ENCODE measurements around the gene ZNF438. TPM values are rescaled to one million over a fixed set of nuclear protein-coding genes. Genes with fewer than 3 reads are reported as not detected.

ZNF438 gene
- total RNA-seq, 1 experiment from 2014 or later = 2.0 TPM

GRCh38 chr10:30828164-30828563 lies 203.5 kb downstream of the ZNF438 start:
- ChIA-PET CTCF (no interaction called here), POLR2A (no interaction called here)
- H3K27ac ChIP-seq (ENCODE audit: low read length) = no peak overlapping the region
- no peaks in the 10 kb centered on the region for H3K36me3 ChIP-seq (ENCODE audit: control insufficient read depth, insufficient read depth, low read length)
- no peak for ATAC-seq
- H3K4me1 ChIP-seq (ENCODE audit: control insufficient read depth, insufficient read depth, low read length) = no peaks in the 10 kb centered on the region
- TF ChIP-seq TCF7L2 (IDR thresholded peaks at IDR 0.05; ENCODE audit: low read depth, low read length) = no peak
- TF ChIP-seq, protein P1, sequence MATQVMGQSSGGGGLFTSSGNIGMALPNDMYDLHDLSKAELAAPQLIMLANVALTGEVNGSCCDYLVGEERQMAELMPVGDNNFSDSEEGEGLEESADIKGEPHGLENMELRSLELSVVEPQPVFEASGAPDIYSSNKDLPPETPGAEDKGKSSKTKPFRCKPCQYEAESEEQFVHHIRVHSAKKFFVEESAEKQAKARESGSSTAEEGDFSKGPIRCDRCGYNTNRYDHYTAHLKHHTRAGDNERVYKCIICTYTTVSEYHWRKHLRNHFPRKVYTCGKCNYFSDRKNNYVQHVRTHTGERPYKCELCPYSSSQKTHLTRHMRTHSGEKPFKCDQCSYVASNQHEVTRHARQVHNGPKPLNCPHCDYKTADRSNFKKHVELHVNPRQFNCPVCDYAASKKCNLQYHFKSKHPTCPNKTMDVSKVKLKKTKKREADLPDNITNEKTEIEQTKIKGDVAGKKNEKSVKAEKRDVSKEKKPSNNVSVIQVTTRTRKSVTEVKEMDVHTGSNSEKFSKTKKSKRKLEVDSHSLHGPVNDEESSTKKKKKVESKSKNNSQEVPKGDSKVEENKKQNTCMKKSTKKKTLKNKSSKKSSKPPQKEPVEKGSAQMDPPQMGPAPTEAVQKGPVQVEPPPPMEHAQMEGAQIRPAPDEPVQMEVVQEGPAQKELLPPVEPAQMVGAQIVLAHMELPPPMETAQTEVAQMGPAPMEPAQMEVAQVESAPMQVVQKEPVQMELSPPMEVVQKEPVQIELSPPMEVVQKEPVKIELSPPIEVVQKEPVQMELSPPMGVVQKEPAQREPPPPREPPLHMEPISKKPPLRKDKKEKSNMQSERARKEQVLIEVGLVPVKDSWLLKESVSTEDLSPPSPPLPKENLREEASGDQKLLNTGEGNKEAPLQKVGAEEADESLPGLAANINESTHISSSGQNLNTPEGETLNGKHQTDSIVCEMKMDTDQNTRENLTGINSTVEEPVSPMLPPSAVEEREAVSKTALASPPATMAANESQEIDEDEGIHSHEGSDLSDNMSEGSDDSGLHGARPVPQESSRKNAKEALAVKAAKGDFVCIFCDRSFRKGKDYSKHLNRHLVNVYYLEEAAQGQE (IDR thresholded peaks at IDR 0.05; ENCODE audit: insufficient read depth in 1 of 2, low read depth in 2 of 2, low read length in 1 of 2) = no peak
- TF ChIP-seq POLR2AphosphoS5 (IDR thresholded peaks at IDR 0.05; ENCODE audit: low read depth, low read length) = no peak
- TF ChIP-seq SIN3A (IDR thresholded peaks at IDR 0.05; ENCODE audit: borderline replicate concordance, insufficient read depth, low read depth, low read length) = no peak
- TF ChIP-seq, protein P2, sequence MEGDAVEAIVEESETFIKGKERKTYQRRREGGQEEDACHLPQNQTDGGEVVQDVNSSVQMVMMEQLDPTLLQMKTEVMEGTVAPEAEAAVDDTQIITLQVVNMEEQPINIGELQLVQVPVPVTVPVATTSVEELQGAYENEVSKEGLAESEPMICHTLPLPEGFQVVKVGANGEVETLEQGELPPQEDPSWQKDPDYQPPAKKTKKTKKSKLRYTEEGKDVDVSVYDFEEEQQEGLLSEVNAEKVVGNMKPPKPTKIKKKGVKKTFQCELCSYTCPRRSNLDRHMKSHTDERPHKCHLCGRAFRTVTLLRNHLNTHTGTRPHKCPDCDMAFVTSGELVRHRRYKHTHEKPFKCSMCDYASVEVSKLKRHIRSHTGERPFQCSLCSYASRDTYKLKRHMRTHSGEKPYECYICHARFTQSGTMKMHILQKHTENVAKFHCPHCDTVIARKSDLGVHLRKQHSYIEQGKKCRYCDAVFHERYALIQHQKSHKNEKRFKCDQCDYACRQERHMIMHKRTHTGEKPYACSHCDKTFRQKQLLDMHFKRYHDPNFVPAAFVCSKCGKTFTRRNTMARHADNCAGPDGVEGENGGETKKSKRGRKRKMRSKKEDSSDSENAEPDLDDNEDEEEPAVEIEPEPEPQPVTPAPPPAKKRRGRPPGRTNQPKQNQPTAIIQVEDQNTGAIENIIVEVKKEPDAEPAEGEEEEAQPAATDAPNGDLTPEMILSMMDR (IDR thresholded peaks at IDR 0.05) = no peak
- in situ Hi-C loops (cut with HindIII; ENCODE audit: low pct_unique_long_range_greater_than_20kb, low sequenced_read_pairs) = no loop called here
- no peak overlapping the region for H3K4me3 ChIP-seq (ENCODE audit: low read depth in 2 of 2, low read length in 2 of 2)
- no TSS peak for BruUV-seq (replicated peaks)
- no peak for DNase-seq (ENCODE audit: low read depth, low spot score)
- H3K27me3 ChIP-seq (ENCODE audit: control insufficient read depth, insufficient read depth, low read length) = no peaks in the 10 kb centered on the region
- intact Hi-C loops (cut with micrococcal nuclease; ENCODE audit: unreplicated experiment) = no loop called here
- H3K9me3 ChIP-seq (ENCODE audit: control insufficient read depth, insufficient read depth, low read depth, low read length) = no peaks in the 10 kb centered on the region

- no peaks in the 10 kb centered on the region for H3K36me3 ChIP-seq (ENCODE audit: control insufficient read depth, insufficient read depth, low read length)
- H3K9me3 ChIP-seq (ENCODE audit: control insufficient read depth, insufficient read depth, low read depth, low read length) = no peaks in the 10 kb centered on the region
- ATAC-seq = no peak
- TF ChIP-seq TCF7L2 (IDR thresholded peaks at IDR 0.05; ENCODE audit: low read depth, low read length) = no peak
- TF ChIP-seq POLR2AphosphoS5 (IDR thresholded peaks at IDR 0.05; ENCODE audit: low read depth, low read length) = no peak
- TF ChIP-seq, protein P1 (IDR thresholded peaks at IDR 0.05; ENCODE audit: insufficient read depth in 1 of 2, low read depth in 2 of 2, low read length in 1 of 2) = no peak
- BruUV-seq (replicated peaks) = no TSS peak
- H3K27me3 ChIP-seq (ENCODE audit: control insufficient read depth, insufficient read depth, low read length) = no peaks in the 10 kb centered on the region
- ChIA-PET POLR2A (no interaction called here), CTCF (no interaction called here)
- no peak overlapping the region for H3K4me3 ChIP-seq (ENCODE audit: low read depth in 2 of 2, low read length in 2 of 2)
- H3K4me1 ChIP-seq (ENCODE audit: control insufficient read depth, insufficient read depth, low read length) = no peaks in the 10 kb centered on the region
- in situ Hi-C loops (cut with HindIII; ENCODE audit: low pct_unique_long_range_greater_than_20kb, low sequenced_read_pairs) (no loop called here), intact Hi-C loops (cut with micrococcal nuclease; ENCODE audit: unreplicated experiment) (no loop called here)
- H3K27ac ChIP-seq (ENCODE audit: low read length) = no peak overlapping the region
- DNase-seq (ENCODE audit: low read depth, low spot score) = no peak
Measured at GRCh38 chr10:30827531-30828120, 204.0 kb downstream of the ZNF438 start.

All from Panc1 (cell line).